Trophoblast cell (in vitro differentiated cells and primary cell): ENCODE results near the gene GUCY2F.

Experiments used
- DNase-seq, 2 donors: peaks; one replicate each; pipeline ENCODE4 v3.0.0-alpha.2; 2016
- H2AFZ ChIP-seq: 2 replicates; pipeline ENCODE4 v1.6.1; 2013; ENCODE audit warnings: low read length, moderate library complexity, mild to moderate bottlenecking; ENCODE audit not compliant: insufficient read depth, poor library complexity
- H2AK5ac ChIP-seq: 2 replicates; pipeline ENCODE4 v1.6.1; 2013; ENCODE audit warnings: mild to moderate bottlenecking, low read length
- H2BK120ac ChIP-seq: 2 replicates; pipeline ENCODE4 v1.6.1; 2013; ENCODE audit warnings: low read length, mild to moderate bottlenecking, moderate library complexity; ENCODE audit not compliant: insufficient read depth, poor library complexity
- H2BK12ac ChIP-seq: 2 replicates; pipeline ENCODE4 v1.6.1; 2013; ENCODE audit warnings: mild to moderate bottlenecking, low read length, moderate library complexity
- H2BK5ac ChIP-seq: 2 replicates; pipeline ENCODE4 v1.6.1; 2013; ENCODE audit warnings: low read length, low read depth, moderate library complexity, mild to moderate bottlenecking; ENCODE audit not compliant: poor library complexity
- H3K14ac ChIP-seq: 2 replicates; pipeline ENCODE4 v1.6.1; 2013; ENCODE audit warnings: mild to moderate bottlenecking, low read length
- H3K18ac ChIP-seq: 2 replicates; pipeline ENCODE4 v1.6.1; 2013; ENCODE audit warnings: mild to moderate bottlenecking, low read length
- H3K23ac ChIP-seq: 2 replicates; pipeline ENCODE4 v1.6.1; 2013; ENCODE audit warnings: low read length
- H3K27ac ChIP-seq: 2 replicates; pipeline ENCODE4 v1.5.1; 2013; ENCODE audit warnings: low read depth, mild to moderate bottlenecking, inconsistent platforms, low read length, moderate library complexity
- H3K27me3 ChIP-seq: 2 replicates; pipeline ENCODE4 v1.6.1; 2013; ENCODE audit warnings: inconsistent platforms, mild to moderate bottlenecking, low read length, moderate library complexity; ENCODE audit not compliant: insufficient read depth
- H3K36me3 ChIP-seq, 2 experiments: 1 replicate in 1 of 2; 2 replicates in 1 of 2; pipeline ENCODE4 v1.6.1; 2013; ENCODE audit warnings: low read length in 2 of 2, mild to moderate bottlenecking in 2 of 2, moderate library complexity in 1 of 2; ENCODE audit not compliant: insufficient read depth in 2 of 2, control insufficient read depth in 1 of 2
- H3K4ac ChIP-seq: 2 replicates; pipeline ENCODE4 v1.6.1; 2013; ENCODE audit warnings: low read depth, mild to moderate bottlenecking, low read length, moderate library complexity
- H3K4me1 ChIP-seq, 2 experiments: 1 replicate in 1 of 2; 2 replicates in 1 of 2; pipeline ENCODE4 v1.6.1; 2013; ENCODE audit warnings: low read length in 2 of 2, mild to moderate bottlenecking in 2 of 2, moderate library complexity in 1 of 2; ENCODE audit not compliant: insufficient read depth in 2 of 2, control insufficient read depth in 1 of 2
- H3K4me2 ChIP-seq: 2 replicates; pipeline ENCODE4 v1.6.1; 2013; ENCODE audit warnings: inconsistent platforms, mild to moderate bottlenecking, low read length, moderate library complexity
- H3K4me3 ChIP-seq: 2 replicates; pipeline ENCODE4 v1.5.1; 2013; ENCODE audit warnings: mild to moderate bottlenecking, low read depth, low read length, inconsistent platforms
- H3K79me1 ChIP-seq: one replicate; pipeline ENCODE4 v1.6.1; 2013; ENCODE audit warnings: low read length
- H3K79me2 ChIP-seq: 2 replicates; pipeline ENCODE4 v1.6.1; 2013; ENCODE audit warnings: low read length, mild to moderate bottlenecking; ENCODE audit not compliant: control insufficient read depth, insufficient read depth, poor library complexity
- H3K9ac ChIP-seq: 2 replicates; pipeline ENCODE4 v1.6.1; 2013; ENCODE audit warnings: mild to moderate bottlenecking, low read length
- H3K9me3 ChIP-seq: 2 replicates; pipeline ENCODE4 v1.6.1; 2013; ENCODE audit warnings: low read depth, mild to moderate bottlenecking, control low read depth, inconsistent platforms, low read length; ENCODE audit not compliant: insufficient read depth
- H4K12ac ChIP-seq: 2 replicates; pipeline ENCODE4 v1.6.1; 2013; ENCODE audit warnings: low read depth, mild to moderate bottlenecking, low read length, moderate library complexity
- H4K8ac ChIP-seq: 2 replicates; pipeline ENCODE4 v1.6.1; 2013; ENCODE audit warnings: low read depth, mild to moderate bottlenecking, low read length, moderate library complexity
- H4K91ac ChIP-seq: one replicate; pipeline ENCODE4 v1.6.1; 2013; ENCODE audit warnings: low read depth, mild to moderate bottlenecking, low read length, moderate library complexity
- WGBS: extraction: QIAGEN DNeasy Blood & Tissue Kit; methylation state at CpG from one replicate; pipeline ENCODE4 v1.1.7; 2013; ENCODE audit warnings: missing lambda C conversion rate; ENCODE audit not compliant: insufficient read length, insufficient coverage; ENCODE audit errors: extremely low coverage; 5-methylcytosine and 5-hydroxymethylcytosine counted together

The GUCY2F gene

DNA sequence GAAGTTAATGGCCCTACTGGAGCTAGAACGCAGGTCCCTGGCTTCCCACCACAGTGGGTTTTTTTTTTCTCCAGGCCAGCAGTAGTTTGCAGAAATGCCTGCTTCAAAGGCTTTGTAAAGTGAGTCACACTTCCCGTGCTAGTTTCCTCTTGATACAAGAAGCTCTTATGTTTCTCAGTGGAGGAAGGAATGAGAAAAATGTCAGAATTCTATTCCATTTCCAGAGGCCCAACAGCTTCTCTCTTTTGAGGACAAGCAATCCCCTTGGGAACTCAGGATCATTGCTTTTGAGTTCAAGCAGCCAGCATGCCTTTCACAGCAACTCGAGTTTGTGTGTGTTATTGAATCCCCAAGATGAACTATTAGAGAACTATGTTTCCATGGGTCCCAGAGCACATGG lies 134.3 kb downstream of the GUCY2F start:
- H3K4me2 ChIP-seq, result no peak overlapping the region
- H3K9me3 ChIP-seq, result no peaks in the 10 kb centered on the region
- peaks cover 6 to 13% of the 10 kb centered on the region in 2 experiments for H3K4me1 ChIP-seq
- no peak overlapping the region for H3K4ac ChIP-seq
- peak overlapping the region; percentile 76 for H3K27ac ChIP-seq
- peak overlapping the region; percentile 76 for H2BK120ac ChIP-seq
- H3K14ac ChIP-seq, result no peak overlapping the region
- no peaks in the 10 kb centered on the region for H3K79me2 ChIP-seq
- no peak overlapping the region for H2BK12ac ChIP-seq
- no peak overlapping the region for H2AFZ ChIP-seq
- H3K27me3 ChIP-seq, result no peaks in the 10 kb centered on the region
- peaks cover 4% of the 10 kb centered on the region for H3K79me1 ChIP-seq
- WGBS, result no CpG with 5 or more reads among the region's 3 CpGs
- no peak overlapping the region for H3K18ac ChIP-seq
- H2BK5ac ChIP-seq, result no peak overlapping the region
- no peak overlapping the region for H3K4me3 ChIP-seq
- H3K9ac ChIP-seq, result no peak overlapping the region
- H3K36me3 ChIP-seq, result no peaks in the 10 kb centered on the region
- peak in 1 of 2 donors; percentile 63 for DNase-seq
- H4K8ac ChIP-seq, result no peak overlapping the region
- no peak overlapping the region for H2AK5ac ChIP-seq
- peak overlapping the region; percentile 62 for H4K91ac ChIP-seq
- no peak overlapping the region for H3K23ac ChIP-seq
- no peak overlapping the region for H4K12ac ChIP-seq

DNA sequence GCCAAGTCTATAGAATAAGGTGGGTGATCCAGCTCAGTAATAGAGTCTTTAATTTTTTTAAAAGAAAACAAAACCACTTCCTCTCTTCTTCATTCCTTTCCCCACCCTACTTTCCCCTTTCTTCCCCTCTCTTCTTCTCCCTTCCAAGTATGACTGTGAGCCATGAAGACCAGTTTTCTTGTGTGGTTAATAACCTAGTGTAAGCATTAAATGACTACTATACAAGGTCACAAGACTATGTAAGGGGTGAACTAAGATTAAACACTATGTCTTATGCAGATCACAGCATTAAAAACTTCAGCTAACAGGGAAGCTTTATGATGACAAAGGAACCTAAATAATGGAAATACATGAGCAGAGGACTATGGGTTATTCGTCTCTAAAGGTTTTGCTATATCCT lies 135.4 kb downstream of the GUCY2F start:
- no peak overlapping the region for H3K23ac ChIP-seq
- H3K14ac ChIP-seq, result no peak overlapping the region
- no peak overlapping the region for H3K27ac ChIP-seq
- no peaks in the 10 kb centered on the region for H3K79me2 ChIP-seq
- H3K18ac ChIP-seq, result no peak overlapping the region
- H2BK120ac ChIP-seq, result no peak overlapping the region
- peaks cover 3 to 12% of the 10 kb centered on the region in 2 experiments for H3K4me1 ChIP-seq
- no peak overlapping the region for H2AK5ac ChIP-seq
- peaks cover 4% of the 10 kb centered on the region for H3K79me1 ChIP-seq
- H3K4me3 ChIP-seq, result no peak overlapping the region
- no CpG with 5 or more reads among the region's 1 CpG for WGBS
- H4K8ac ChIP-seq, result no peak overlapping the region
- no peak overlapping the region for H2BK12ac ChIP-seq
- H3K9ac ChIP-seq, result no peak overlapping the region
- no peak overlapping the region for H2BK5ac ChIP-seq
- H4K91ac ChIP-seq, result no peak overlapping the region
- H3K9me3 ChIP-seq, result no peaks in the 10 kb centered on the region
- H3K36me3 ChIP-seq, result no peaks in the 10 kb centered on the region
- no peaks in the 10 kb centered on the region for H3K27me3 ChIP-seq
- H2AFZ ChIP-seq, result no peak overlapping the region
- DNase-seq, result no peak
- no peak overlapping the region for H3K4ac ChIP-seq
- H4K12ac ChIP-seq, result no peak overlapping the region
- no peak overlapping the region for H3K4me2 ChIP-seq

DNA sequence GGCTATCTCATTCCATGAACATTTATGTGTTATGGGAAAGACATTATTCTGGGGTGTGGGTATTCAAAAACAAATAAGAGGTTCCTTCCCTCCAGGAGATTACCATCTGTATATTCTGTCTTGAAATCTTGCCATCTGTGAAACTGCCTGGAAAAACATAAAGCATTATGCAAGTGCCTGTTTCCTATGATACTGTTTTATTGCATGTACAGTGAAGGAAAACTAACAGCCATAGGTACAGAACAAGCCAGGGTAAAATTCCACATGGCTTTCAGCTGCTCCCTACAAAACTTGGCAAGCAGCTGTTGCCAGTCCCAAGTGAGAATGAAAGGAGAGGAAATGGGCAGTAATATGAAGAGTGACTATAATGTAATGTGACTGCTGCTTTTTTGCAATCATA lies 136.0 kb downstream of the GUCY2F start:
- H3K27me3 ChIP-seq, result no peaks in the 10 kb centered on the region
- no peak overlapping the region for H2BK12ac ChIP-seq
- no peak overlapping the region for H3K18ac ChIP-seq
- H4K91ac ChIP-seq, result no peak overlapping the region
- H4K12ac ChIP-seq, result no peak overlapping the region
- H2BK5ac ChIP-seq, result no peak overlapping the region
- H4K8ac ChIP-seq, result no peak overlapping the region
- no peaks in the 10 kb centered on the region for H3K9me3 ChIP-seq
- no peak overlapping the region for H3K14ac ChIP-seq
- H3K79me1 ChIP-seq, result peaks cover 4% of the 10 kb centered on the region
- H3K79me2 ChIP-seq, result no peaks in the 10 kb centered on the region
- H3K9ac ChIP-seq, result no peak overlapping the region
- H3K4me3 ChIP-seq, result no peak overlapping the region
- no peak overlapping the region for H2BK120ac ChIP-seq
- DNase-seq, result no peak
- H3K27ac ChIP-seq, result no peak overlapping the region
- peaks cover 3 to 12% of the 10 kb centered on the region in 2 experiments for H3K4me1 ChIP-seq
- H2AK5ac ChIP-seq, result no peak overlapping the region
- no peak overlapping the region for H3K4me2 ChIP-seq
- H3K23ac ChIP-seq, result no peak overlapping the region
- no peaks in the 10 kb centered on the region for H3K36me3 ChIP-seq
- H2AFZ ChIP-seq, result no peak overlapping the region
- no peak overlapping the region for H3K4ac ChIP-seq

DNA sequence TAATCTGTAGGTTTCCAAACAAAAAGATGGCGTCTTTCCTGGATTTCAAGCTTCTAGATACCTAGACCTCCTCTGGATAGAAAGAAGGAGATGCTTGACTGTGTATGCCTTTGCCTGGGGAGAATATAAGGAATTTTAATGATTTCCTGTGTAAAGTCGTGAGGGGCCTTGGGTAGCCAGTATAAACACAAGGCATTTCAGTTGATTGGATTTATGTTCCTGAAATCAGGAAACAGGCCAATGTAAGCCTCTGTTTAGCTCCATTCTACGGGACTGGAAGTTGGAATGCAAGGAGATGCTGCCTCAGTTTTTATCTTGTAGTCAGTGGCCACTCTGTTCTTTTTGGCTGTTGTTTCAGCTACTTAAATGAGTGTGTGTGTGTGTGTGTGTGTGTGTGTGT lies 137.2 kb downstream of the GUCY2F start:
- Histone ChIP-seq H3K4me3 (no peak overlapping the region), H3K9me3 (no peaks in the 10 kb centered on the region), H2AFZ (no peak overlapping the region), H3K27me3 (no peaks in the 10 kb centered on the region), H4K91ac (no peak overlapping the region), H2BK120ac (no peak overlapping the region), H3K9ac (no peak overlapping the region), H3K4me1 (peaks cover 3 to 9% of the 10 kb centered on the region in 2 experiments), H3K36me3 (no peaks in the 10 kb centered on the region), H3K79me2 (no peaks in the 10 kb centered on the region), H3K18ac (no peak overlapping the region), H4K12ac (no peak overlapping the region), H3K23ac (no peak overlapping the region), H3K14ac (no peak overlapping the region), H4K8ac (no peak overlapping the region), H3K4me2 (no peak overlapping the region), H2BK5ac (no peak overlapping the region), H2BK12ac (no peak overlapping the region), H2AK5ac (no peak overlapping the region), H3K4ac (no peak overlapping the region), H3K27ac (no peak overlapping the region), H3K79me1 (peaks cover 4% of the 10 kb centered on the region)
- DNase-seq, result no peak
- no CpG with 5 or more reads among the region's 3 CpGs for WGBS
